ENCODE measurements around the gene CPB2.
A peak's percentile ranks its signal among the peaks of the same experiment; 100 is the strongest.

Gene CPB2

DNA sequence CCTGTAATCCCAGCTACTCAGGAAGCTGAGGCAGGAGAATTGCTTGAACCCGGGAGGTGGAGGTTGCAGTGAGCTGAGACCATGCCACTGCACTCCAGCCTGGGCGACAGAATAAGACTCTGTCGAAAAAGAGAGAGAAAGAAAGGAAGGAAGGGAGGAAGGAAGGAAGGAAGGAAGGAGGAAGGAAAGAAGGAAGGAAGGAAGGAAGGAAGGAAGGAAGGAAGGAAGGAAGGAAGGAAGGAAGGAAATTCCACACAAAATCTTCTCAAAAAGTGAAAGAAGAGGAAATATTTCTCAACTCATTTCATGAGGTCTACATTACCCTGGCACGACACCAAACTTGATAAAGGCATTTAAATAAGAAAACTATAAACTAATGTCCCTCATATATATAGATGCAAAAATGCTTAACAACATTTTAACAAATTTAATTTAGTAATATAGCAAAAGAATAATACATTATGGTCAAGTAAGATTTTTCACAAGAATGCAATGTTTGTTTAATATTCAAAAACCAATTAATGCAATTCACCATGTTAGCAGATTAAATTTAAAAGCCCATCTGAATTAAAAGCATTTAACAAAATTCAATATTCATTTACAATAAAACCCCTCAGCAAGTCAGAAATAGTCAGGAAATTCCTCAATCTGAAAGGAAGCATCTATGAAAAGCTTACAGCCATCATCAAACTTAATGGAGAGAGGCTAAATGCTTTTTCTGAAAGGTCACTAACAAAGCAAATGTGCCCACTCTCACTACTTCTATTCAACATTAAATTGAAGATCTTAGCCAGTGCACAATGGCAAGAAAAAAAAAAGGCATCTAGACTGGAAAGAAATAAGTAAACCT is 12.0 kb upstream of the CPB2 start:
- H2AFZ ChIP-seq (ENCODE audit: low read depth, low read length) = no peak overlapping the region
- H3K14ac ChIP-seq (ENCODE audit: low read length in 2 of 2) = no peak overlapping the region
- 96% methylated on average over 3 of the region's 4 CpGs for WGBS
- no peak overlapping the region for H3K27ac ChIP-seq (ENCODE audit: low read length, poor library complexity, severe bottlenecking)
- peaks cover 11% of the 10 kb centered on the region for H3K4me1 ChIP-seq (ENCODE audit: control insufficient read depth, insufficient read depth, low read depth, low read length)
- H3K23ac ChIP-seq (ENCODE audit: low read length in 2 of 2) = no peak overlapping the region
- no peak overlapping the region for H4K8ac ChIP-seq (ENCODE audit: low read length)
- H3K27me3 ChIP-seq (ENCODE audit: control insufficient read depth in 1 of 2, insufficient read depth in 1 of 2, low read length in 2 of 2) = peaks cover 0 to 5% of the 10 kb centered on the region in 2 experiments
- H3K4me2 ChIP-seq (ENCODE audit: low read length, poor library complexity, severe bottlenecking) = no peak overlapping the region
- no peak overlapping the region for H2BK12ac ChIP-seq (ENCODE audit: low read length in 2 of 2)
- no peaks in the 10 kb centered on the region for H3K79me1 ChIP-seq (replicated peaks; ENCODE audit: low read length, poor library complexity, severe bottlenecking)
- H2BK15ac ChIP-seq (ENCODE audit: low read depth, poor library complexity, severe bottlenecking) = no peak overlapping the region
- H2AK5ac ChIP-seq (ENCODE audit: low read length, severe bottlenecking) = no peak overlapping the region
- H3K36me3 ChIP-seq (ENCODE audit: control insufficient read depth in 1 of 2, insufficient read depth in 2 of 2, low read depth in 1 of 2, low read length in 2 of 2) = no peaks in the 10 kb centered on the region
- H3K18ac ChIP-seq (ENCODE audit: low read depth in 1 of 2, low read length in 2 of 2) = no peak overlapping the region
- no peak overlapping the region for H3K4me3 ChIP-seq (ENCODE audit: insufficient read depth in 1 of 2, low read depth in 1 of 2, low read length in 2 of 2)
- no peak overlapping the region for H3K9ac ChIP-seq (ENCODE audit: low read length)
- no peak overlapping the region for H2BK5ac ChIP-seq (ENCODE audit: low read depth, low read length, poor library complexity, severe bottlenecking)
- no peak for DNase-seq
- H4K91ac ChIP-seq (ENCODE audit: low read length) = no peak overlapping the region
- H3K4ac ChIP-seq (ENCODE audit: low read depth in 1 of 2, low read length in 2 of 2) = no peak overlapping the region
- H2BK120ac ChIP-seq (ENCODE audit: low read depth, low read length) = no peak overlapping the region
- no peaks in the 10 kb centered on the region for H3K9me3 ChIP-seq (ENCODE audit: control insufficient read depth, low read length)

DNA sequence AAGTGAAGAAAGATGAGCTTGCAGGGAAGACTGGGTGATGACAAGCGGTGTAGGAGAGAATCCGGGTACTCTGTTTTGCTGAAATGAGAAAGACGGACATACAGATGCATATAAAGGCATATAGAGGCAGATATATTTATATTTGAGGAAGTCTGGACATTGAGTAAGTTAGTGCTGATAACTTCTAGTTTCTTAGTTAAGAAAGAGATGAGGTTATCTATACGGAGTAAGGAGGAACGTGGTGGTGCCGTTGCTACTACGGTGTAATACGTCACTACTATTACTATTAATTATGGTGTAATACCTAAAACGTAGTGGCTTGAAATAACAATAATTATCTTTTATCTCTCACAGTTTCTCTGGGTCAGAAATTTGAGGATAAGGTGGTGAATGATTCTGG is 9.8 kb upstream of the CPB2 start:
- 94% methylated on average over 4 of the region's 9 CpGs for WGBS
- no peak overlapping the region for H3K27ac ChIP-seq (ENCODE audit: low read length, poor library complexity, severe bottlenecking)

DNA sequence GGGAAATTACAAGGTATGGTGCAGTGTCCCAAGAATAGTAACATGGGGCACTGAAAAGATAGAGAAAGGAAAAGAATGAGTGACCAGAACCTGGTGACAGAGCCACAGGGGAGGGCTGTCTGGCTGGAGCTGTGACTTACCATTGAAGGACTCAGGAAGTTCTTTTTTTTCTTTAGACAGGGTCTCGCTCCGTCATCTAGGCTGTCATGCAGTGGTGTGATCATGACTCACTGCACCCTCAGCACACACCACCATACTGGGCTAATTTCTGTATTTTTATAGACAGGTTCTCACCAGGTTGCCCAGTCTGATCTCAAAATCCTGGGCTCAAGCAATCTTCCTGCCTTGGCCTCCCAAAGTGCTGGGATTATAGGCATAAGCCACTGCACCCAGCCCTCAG is 8.8 kb upstream of the CPB2 start:
- Histone ChIP-seq H2BK15ac (ENCODE audit: low read depth, poor library complexity, severe bottlenecking) (no peak overlapping the region), H3K9me3 (ENCODE audit: control insufficient read depth, low read length) (no peaks in the 10 kb centered on the region), H3K4me1 (ENCODE audit: control insufficient read depth, insufficient read depth, low read depth, low read length) (peaks cover 5% of the 10 kb centered on the region), H2BK120ac (ENCODE audit: low read depth, low read length) (no peak overlapping the region), H2BK12ac (ENCODE audit: low read length in 2 of 2) (no peak overlapping the region), H2AFZ (ENCODE audit: low read depth, low read length) (peak overlapping the region; percentile 39), H3K4me2 (ENCODE audit: low read length, poor library complexity, severe bottlenecking) (no peak overlapping the region), H3K79me1 (replicated peaks; ENCODE audit: low read length, poor library complexity, severe bottlenecking) (no peaks in the 10 kb centered on the region), H3K23ac (ENCODE audit: low read length in 2 of 2) (no peak overlapping the region), H3K4ac (ENCODE audit: low read depth in 1 of 2, low read length in 2 of 2) (no peak overlapping the region), H3K36me3 (ENCODE audit: control insufficient read depth in 1 of 2, insufficient read depth in 2 of 2, low read depth in 1 of 2, low read length in 2 of 2) (no peaks in the 10 kb centered on the region), H3K18ac (ENCODE audit: low read depth in 1 of 2, low read length in 2 of 2) (no peak overlapping the region), H3K9ac (ENCODE audit: low read length) (no peak overlapping the region), H4K91ac (ENCODE audit: low read length) (no peak overlapping the region), H3K27ac (ENCODE audit: low read length, poor library complexity, severe bottlenecking) (no peak overlapping the region), H3K4me3 (ENCODE audit: insufficient read depth in 1 of 2, low read depth in 1 of 2, low read length in 2 of 2) (no peak overlapping the region), H2BK5ac (ENCODE audit: low read depth, low read length, poor library complexity, severe bottlenecking) (no peak overlapping the region), H3K27me3 (ENCODE audit: control insufficient read depth in 1 of 2, insufficient read depth in 1 of 2, low read length in 2 of 2) (no peaks in the 10 kb centered on the region), H4K8ac (ENCODE audit: low read length) (no peak overlapping the region), H2AK5ac (ENCODE audit: low read length, severe bottlenecking) (no peak overlapping the region), H3K14ac (ENCODE audit: low read length in 2 of 2) (no peak overlapping the region)
- DNase-seq = peak; percentile 74
- 55% methylated on average over 2 of the region's 2 CpGs for WGBS

More for the DNA sequence above, 9.8 kb upstream of the CPB2 start:
- Histone ChIP-seq H2BK15ac (ENCODE audit: low read depth, poor library complexity, severe bottlenecking) (no peak overlapping the region), H4K8ac (ENCODE audit: low read length) (no peak overlapping the region), H3K18ac (ENCODE audit: low read depth in 1 of 2, low read length in 2 of 2) (no peak overlapping the region), H2BK5ac (ENCODE audit: low read depth, low read length, poor library complexity, severe bottlenecking) (no peak overlapping the region), H2BK12ac (ENCODE audit: low read length in 2 of 2) (no peak overlapping the region), H3K4ac (ENCODE audit: low read depth in 1 of 2, low read length in 2 of 2) (no peak overlapping the region), H4K91ac (ENCODE audit: low read length) (no peak overlapping the region), H3K79me1 (replicated peaks; ENCODE audit: low read length, poor library complexity, severe bottlenecking) (no peaks in the 10 kb centered on the region), H3K36me3 (ENCODE audit: control insufficient read depth in 1 of 2, insufficient read depth in 2 of 2, low read depth in 1 of 2, low read length in 2 of 2) (no peaks in the 10 kb centered on the region), H3K4me1 (ENCODE audit: control insufficient read depth, insufficient read depth, low read depth, low read length) (peaks cover 3% of the 10 kb centered on the region), H3K27me3 (ENCODE audit: control insufficient read depth in 1 of 2, insufficient read depth in 1 of 2, low read length in 2 of 2) (no peaks in the 10 kb centered on the region), H3K9ac (ENCODE audit: low read length) (no peak overlapping the region), H3K14ac (ENCODE audit: low read length in 2 of 2) (no peak overlapping the region), H3K9me3 (ENCODE audit: control insufficient read depth, low read length) (no peaks in the 10 kb centered on the region), H3K4me2 (ENCODE audit: low read length, poor library complexity, severe bottlenecking) (no peak overlapping the region), H3K4me3 (ENCODE audit: insufficient read depth in 1 of 2, low read depth in 1 of 2, low read length in 2 of 2) (no peak overlapping the region), H2AFZ (ENCODE audit: low read depth, low read length) (no peak overlapping the region), H2BK120ac (ENCODE audit: low read depth, low read length) (no peak overlapping the region), H2AK5ac (ENCODE audit: low read length, severe bottlenecking) (no peak overlapping the region), H3K23ac (ENCODE audit: low read length in 2 of 2) (no peak overlapping the region)
- no peak for DNase-seq

DNA sequence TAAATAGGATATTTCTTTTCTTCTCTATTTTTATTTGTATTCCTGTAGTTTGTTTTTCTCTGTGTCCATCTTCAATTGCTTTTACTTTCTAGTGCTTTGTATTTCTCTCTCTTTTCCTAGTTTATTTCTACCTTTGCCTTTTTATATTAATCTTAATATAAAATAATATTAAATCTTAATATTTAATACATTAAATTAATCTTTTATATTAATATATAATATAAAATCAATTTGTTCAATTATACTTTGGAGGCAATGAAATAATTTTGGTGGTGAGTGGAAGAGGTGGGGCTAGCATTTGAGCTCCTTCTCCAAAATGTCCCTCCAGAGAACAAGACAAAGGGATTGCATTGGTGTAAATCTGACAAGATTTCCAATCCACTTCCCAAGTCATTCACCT is 6.3 kb upstream of the CPB2 start:
- no peak overlapping the region for H3K9ac ChIP-seq (ENCODE audit: low read length)
- H3K4ac ChIP-seq (ENCODE audit: low read depth in 1 of 2, low read length in 2 of 2) = no peak overlapping the region
- no peak overlapping the region for H3K18ac ChIP-seq (ENCODE audit: low read depth in 1 of 2, low read length in 2 of 2)
- H3K14ac ChIP-seq (ENCODE audit: low read length in 2 of 2) = no peak overlapping the region
- no peak overlapping the region for H2BK120ac ChIP-seq (ENCODE audit: low read depth, low read length)
- DNase-seq = no peak
- H3K23ac ChIP-seq (ENCODE audit: low read length in 2 of 2) = no peak overlapping the region
- H2BK5ac ChIP-seq (ENCODE audit: low read depth, low read length, poor library complexity, severe bottlenecking) = no peak overlapping the region
- H2AFZ ChIP-seq (ENCODE audit: low read depth, low read length) = no peak overlapping the region
- no peaks in the 10 kb centered on the region for H3K27me3 ChIP-seq (ENCODE audit: control insufficient read depth in 1 of 2, insufficient read depth in 1 of 2, low read length in 2 of 2)
- H3K79me1 ChIP-seq (replicated peaks; ENCODE audit: low read length, poor library complexity, severe bottlenecking) = no peaks in the 10 kb centered on the region
- no peak overlapping the region for H2AK5ac ChIP-seq (ENCODE audit: low read length, severe bottlenecking)
- peaks cover 5% of the 10 kb centered on the region for H3K4me1 ChIP-seq (ENCODE audit: control insufficient read depth, insufficient read depth, low read depth, low read length)
- H3K27ac ChIP-seq (ENCODE audit: low read length, poor library complexity, severe bottlenecking) = no peak overlapping the region
- no peak overlapping the region for H3K4me2 ChIP-seq (ENCODE audit: low read length, poor library complexity, severe bottlenecking)
- no peak overlapping the region for H2BK15ac ChIP-seq (ENCODE audit: low read depth, poor library complexity, severe bottlenecking)
- H3K4me3 ChIP-seq (ENCODE audit: insufficient read depth in 1 of 2, low read depth in 1 of 2, low read length in 2 of 2) = no peak overlapping the region
- H3K9me3 ChIP-seq (ENCODE audit: control insufficient read depth, low read length) = no peaks in the 10 kb centered on the region
- H3K36me3 ChIP-seq (ENCODE audit: control insufficient read depth in 1 of 2, insufficient read depth in 2 of 2, low read depth in 1 of 2, low read length in 2 of 2) = no peaks in the 10 kb centered on the region
- H4K91ac ChIP-seq (ENCODE audit: low read length) = no peak overlapping the region
- no peak overlapping the region for H2BK12ac ChIP-seq (ENCODE audit: low read length in 2 of 2)
- no peak overlapping the region for H4K8ac ChIP-seq (ENCODE audit: low read length)
